Cardiac muscle cell (in vitro differentiated cells and primary cell): ENCODE measurements around the gene CREB5. TPM values are rescaled to one million over a fixed set of nuclear protein-coding genes. Genes with fewer than 3 reads are reported as not detected.
A peak's percentile ranks its signal among the peaks of the same experiment; 100 is the strongest.

Experiments used
- DNase-seq, 2 donors: peaks; one replicate each; pipeline versions ENCODE4 v3.0.0 to v3.0.0-alpha.2; 2010 to 2017; ENCODE audit warnings: low read depth in 1 of 2, low spot score in 1 of 2
- H3K27ac ChIP-seq: fragments of 200-600 bp; sonication (generic); 2 replicates; pipeline ENCODE4 v1.5.1; 2016
- H3K27me3 ChIP-seq: fragments of 200-600 bp; sonication (generic); 2 replicates; pipeline ENCODE4 v1.6.0; 2016; ENCODE audit warnings: control low read depth
- H3K36me3 ChIP-seq: fragments of 200-600 bp; sonication (generic); 2 replicates; pipeline ENCODE4 v1.5.1; 2016; ENCODE audit warnings: control low read depth
- H3K4me1 ChIP-seq: fragments of 200-600 bp; sonication (generic); 2 replicates; pipeline ENCODE4 v1.8.1; 2017; ENCODE audit warnings: low read depth, mild to moderate bottlenecking, mixed run types
- H3K4me3 ChIP-seq: fragments of 200-600 bp; sonication (generic); 2 replicates; pipeline ENCODE4 v1.5.1; 2016; ENCODE audit warnings: mild to moderate bottlenecking
- H3K9me3 ChIP-seq: fragments of 200-600 bp; sonication (generic); 2 replicates; pipeline ENCODE4 v1.5.1; 2017; ENCODE audit warnings: low read depth, mild to moderate bottlenecking, control low read depth
- CTCF ChIP-seq: IDR thresholded peaks from 2 replicates; pipeline ENCODE4 v1.5.1; 2012; ENCODE audit warnings: low read depth, mild to moderate bottlenecking, low read length
- polyA plus RNA-seq: library from polyadenylated mRNA; unstranded; fragments of >200 nt; fragmentation: Nextera tagmentation; extraction: Ambion mirVana; gene quantifications from 2 replicates; pipeline ENCODE4 v1.2.1, GENCODE V29; 2016
- total RNA-seq: library from RNA; depleted of rRNA; stranded (reverse); fragments of >200 nt; gene quantifications from 2 replicates; pipeline ENCODE4 v1.2.3, GENCODE V29; 2016

Gene CREB5
- total and polyA plus RNA-seq, 2 experiments from 2014 or later, result 4.6 TPM

GRCh38 chr7:28850699-28851098 lies 438.4 kb downstream of the CREB5 start:
- no peak for DNase-seq
- Histone ChIP-seq H3K27me3 (peaks cover 9% of the 10 kb centered on the region), H3K9me3 (no peaks in the 10 kb centered on the region), H3K27ac (no peak overlapping the region), H3K4me1 (peaks cover 5% of the 10 kb centered on the region), H3K4me3 (no peak overlapping the region), H3K36me3 (no peaks in the 10 kb centered on the region)
- no peak for TF ChIP-seq CTCF

- no peak overlapping the region for H3K27ac ChIP-seq
- H3K4me1 ChIP-seq, result peaks cover 5% of the 10 kb centered on the region
- peaks cover 9% of the 10 kb centered on the region for H3K27me3 ChIP-seq
- H3K9me3 ChIP-seq, result no peaks in the 10 kb centered on the region
- DNase-seq, result no peak
- H3K4me3 ChIP-seq, result no peak overlapping the region
- no peaks in the 10 kb centered on the region for H3K36me3 ChIP-seq
- no peak for TF ChIP-seq CTCF
Observed at GRCh38 chr7:28853150-28853549, 440.8 kb downstream of the CREB5 start.

- Histone ChIP-seq H3K4me1 (peaks cover 5% of the 10 kb centered on the region), H3K27ac (no peak overlapping the region), H3K27me3 (peaks cover 9% of the 10 kb centered on the region), H3K9me3 (no peaks in the 10 kb centered on the region), H3K4me3 (peak overlapping the region; percentile 49), H3K36me3 (no peaks in the 10 kb centered on the region)
- peak; percentile 87 for TF ChIP-seq CTCF
- DNase-seq, result peak; percentile 56 to 85
Observed at GRCh38 chr7:28853834-28854749, 441.8 kb downstream of the CREB5 start.

GRCh38 chr7:28854750-28855074 lies 442.4 kb downstream of the CREB5 start:
- DNase-seq, result no peak
- H3K27me3 ChIP-seq, result peaks cover 9% of the 10 kb centered on the region
- H3K27ac ChIP-seq, result no peak overlapping the region
- H3K9me3 ChIP-seq, result no peaks in the 10 kb centered on the region
- no peak overlapping the region for H3K4me3 ChIP-seq
- TF ChIP-seq CTCF, result no peak
- peaks cover 5% of the 10 kb centered on the region for H3K4me1 ChIP-seq
- H3K36me3 ChIP-seq, result no peaks in the 10 kb centered on the region

- Histone ChIP-seq H3K4me3 (no peak overlapping the region), H3K36me3 (no peaks in the 10 kb centered on the region), H3K4me1 (peaks cover 5% of the 10 kb centered on the region), H3K27ac (no peak overlapping the region), H3K27me3 (peaks cover 9% of the 10 kb centered on the region), H3K9me3 (no peaks in the 10 kb centered on the region)
- no peak for TF ChIP-seq CTCF
- peak in 1 of 2 donors; percentile 72 for DNase-seq
Observed at GRCh38 chr7:28855538-28856217, 443.4 kb downstream of the CREB5 start.
